Choroid plexus epithelial cell (primary cell): ENCODE data around the gene NEUROG1.

ENCODE experiments used
- DNase-seq: peaks from one replicate; pipeline ENCODE4 v3.0.0-alpha.2; 2010; ENCODE audit warnings: low read depth
- H3K4me3 ChIP-seq: 2 replicates; pipeline ENCODE4 v1.5.1; 2011; ENCODE audit warnings: low read depth, mild to moderate bottlenecking, control low read depth, low read length, moderate library complexity
- TF ChIP-seq, protein P1 (sequence below): conservative IDR thresholded peaks from 2 replicates; pipeline ENCODE4 v1.5.1; 2011; ENCODE audit warnings: low read depth, mild to moderate bottlenecking, control low read depth, inconsistent platforms, low read length, moderate library complexity

Gene NEUROG1

DNA sequence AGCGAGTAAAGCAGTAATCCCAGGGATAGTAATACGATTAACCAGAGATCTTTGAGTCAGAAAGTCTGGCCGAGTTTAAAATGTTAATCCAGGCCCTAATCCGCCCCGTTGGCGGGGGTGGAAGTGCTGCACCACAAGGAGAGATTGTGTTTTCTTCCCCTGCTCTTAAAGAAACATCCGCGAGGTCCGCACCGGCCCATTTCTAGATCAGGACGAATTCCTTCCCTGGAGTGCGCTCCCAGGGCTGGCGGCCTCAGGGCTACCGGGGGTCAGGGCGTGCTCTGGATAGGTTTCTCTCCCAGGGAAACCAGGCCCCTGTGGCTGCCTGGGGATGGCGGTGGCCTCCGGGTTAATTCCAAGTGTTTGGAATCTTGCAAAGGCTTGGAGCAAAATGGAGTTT lies 9.3 kb upstream of the NEUROG1 start:
- no peak overlapping the region for H3K4me3 ChIP-seq
- DNase-seq: no peak
- TF ChIP-seq, protein P1, sequence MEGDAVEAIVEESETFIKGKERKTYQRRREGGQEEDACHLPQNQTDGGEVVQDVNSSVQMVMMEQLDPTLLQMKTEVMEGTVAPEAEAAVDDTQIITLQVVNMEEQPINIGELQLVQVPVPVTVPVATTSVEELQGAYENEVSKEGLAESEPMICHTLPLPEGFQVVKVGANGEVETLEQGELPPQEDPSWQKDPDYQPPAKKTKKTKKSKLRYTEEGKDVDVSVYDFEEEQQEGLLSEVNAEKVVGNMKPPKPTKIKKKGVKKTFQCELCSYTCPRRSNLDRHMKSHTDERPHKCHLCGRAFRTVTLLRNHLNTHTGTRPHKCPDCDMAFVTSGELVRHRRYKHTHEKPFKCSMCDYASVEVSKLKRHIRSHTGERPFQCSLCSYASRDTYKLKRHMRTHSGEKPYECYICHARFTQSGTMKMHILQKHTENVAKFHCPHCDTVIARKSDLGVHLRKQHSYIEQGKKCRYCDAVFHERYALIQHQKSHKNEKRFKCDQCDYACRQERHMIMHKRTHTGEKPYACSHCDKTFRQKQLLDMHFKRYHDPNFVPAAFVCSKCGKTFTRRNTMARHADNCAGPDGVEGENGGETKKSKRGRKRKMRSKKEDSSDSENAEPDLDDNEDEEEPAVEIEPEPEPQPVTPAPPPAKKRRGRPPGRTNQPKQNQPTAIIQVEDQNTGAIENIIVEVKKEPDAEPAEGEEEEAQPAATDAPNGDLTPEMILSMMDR: no peak

DNA sequence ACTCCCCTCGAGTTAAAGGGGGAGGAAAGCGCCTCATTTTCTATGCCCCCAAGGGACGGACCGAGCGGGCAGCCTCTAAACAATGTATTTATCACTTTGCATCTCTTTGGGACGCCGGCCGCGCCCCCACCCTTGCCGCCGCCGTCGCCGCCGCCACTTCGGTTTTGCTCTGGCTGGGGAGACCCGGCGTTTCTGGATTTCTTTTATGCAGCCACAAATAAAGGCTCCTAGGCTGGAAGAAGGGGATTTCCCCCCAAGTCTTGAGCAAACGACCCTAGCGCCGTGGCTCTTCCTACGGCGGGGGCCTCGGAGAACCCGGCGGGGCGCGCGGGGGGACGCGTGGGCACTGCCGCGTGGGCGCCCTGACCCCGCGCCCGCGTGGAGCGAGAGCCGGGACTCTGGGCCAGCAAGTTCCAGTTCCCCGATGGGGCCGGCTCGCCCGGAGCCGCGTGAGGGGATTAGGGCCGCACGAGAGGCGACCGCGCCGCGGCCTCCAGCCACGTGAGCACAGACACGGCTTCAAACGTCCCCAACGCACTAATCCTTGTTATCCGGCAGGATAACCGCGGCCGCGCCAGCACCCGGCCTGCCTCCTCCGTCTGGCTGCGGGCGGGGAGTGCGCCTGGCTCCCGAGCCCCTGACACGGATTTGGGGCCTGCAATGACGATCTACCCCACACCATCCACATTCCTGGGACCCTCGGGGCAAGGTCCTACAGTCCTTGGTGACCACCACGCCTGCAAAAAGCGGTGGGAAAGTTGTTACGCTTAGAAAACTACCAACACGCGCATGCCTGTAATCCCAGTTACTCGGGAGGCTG lies 7.9 kb upstream of the NEUROG1 start:
- DNase-seq: no peak

DNA sequence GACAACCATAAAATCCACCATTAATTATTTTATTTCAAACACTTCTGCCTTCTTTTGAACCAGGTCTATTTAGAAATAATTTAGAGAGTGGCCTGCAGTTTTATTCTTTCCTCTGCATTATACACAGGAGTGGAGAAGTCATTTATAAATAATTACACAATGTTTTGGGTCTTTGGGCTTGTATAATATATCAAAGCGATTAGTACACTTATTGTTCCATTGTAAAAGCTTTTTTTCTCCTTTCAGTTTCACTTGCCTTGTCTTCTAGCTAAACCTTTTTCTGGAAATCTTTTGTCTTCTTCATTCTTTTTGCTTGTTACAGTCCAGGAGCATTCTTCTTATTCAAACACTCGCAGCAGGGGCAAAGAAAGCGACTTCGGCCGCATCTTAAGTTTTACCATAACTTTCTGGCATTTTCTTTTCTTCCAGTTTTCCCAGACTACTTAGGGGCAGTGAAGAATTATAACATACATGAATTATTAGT lies 7.3 kb upstream of the NEUROG1 start:
- TF ChIP-seq, protein P1: no peak
- no peak overlapping the region for H3K4me3 ChIP-seq
- DNase-seq: no peak

More for the DNA sequence above, 7.9 kb upstream of the NEUROG1 start:
- no peak overlapping the region for H3K4me3 ChIP-seq
- TF ChIP-seq, protein P1: no peak

DNA sequence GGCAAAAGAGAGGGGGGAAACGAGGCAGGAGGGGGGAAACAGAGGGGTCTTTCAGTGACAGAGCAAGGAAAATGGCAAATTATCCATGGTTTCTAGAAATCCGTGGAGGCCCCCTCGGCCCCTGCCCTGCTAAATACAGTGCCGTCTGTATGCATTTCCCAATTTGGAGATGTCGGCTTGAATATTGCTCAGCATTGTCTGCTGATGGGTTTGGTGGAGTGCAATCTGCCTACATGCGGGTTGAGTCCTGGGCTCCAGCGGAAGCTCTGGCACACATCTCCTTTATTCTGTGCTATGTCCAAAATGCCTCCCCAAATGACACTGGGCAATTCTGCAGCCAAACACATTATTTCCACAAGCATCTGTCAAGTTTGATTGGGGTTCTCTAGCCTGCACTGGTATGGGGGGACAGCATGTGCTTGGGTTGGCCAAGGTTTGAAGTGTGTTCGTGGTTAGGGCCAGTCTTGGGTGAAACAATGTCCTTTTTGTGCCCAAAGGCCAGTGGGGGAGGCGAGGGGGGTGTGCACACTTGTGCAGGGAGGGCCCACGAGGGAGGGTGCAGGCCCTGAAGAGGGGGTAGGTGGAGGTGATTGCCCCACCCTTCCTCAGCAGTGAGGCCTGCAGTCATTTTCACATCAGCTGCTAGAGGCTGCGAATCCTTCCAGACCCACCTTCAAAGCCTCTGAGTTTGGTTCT lies 6.2 kb upstream of the NEUROG1 start:
- no peak for DNase-seq
- TF ChIP-seq, protein P1: no peak

DNA sequence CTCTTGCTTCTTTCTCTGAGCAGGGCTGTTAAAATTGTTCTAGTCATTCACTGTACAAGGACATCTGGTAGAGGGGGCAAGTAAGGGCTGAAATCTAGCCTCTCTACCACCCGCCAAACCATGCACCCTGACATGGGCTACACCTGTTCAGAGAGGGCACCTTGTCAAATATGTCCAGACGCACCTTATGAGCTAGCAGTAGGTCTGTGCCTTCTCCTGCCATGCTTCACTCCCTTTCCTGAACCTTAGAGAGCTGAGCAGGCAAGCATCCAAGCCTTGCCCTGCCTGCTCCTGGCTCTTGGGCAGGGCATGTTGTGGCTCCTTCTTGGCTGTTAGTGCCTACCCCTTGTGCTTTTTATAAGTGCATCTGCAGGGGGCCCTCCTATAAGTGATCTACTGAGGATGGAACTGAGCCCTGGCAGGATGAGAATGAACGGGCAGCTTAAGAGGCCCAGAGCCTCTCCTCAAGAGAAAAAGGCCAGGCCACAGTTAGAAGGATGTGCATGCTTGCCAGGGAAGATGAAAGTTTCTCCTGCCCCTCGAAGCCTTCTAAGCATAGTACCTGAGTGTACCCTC lies 3.8 kb upstream of the NEUROG1 start:
- TF ChIP-seq, protein P1: no peak
- no peak for DNase-seq

More for the DNA sequence above, 6.2 kb upstream of the NEUROG1 start:
- no peak overlapping the region for H3K4me3 ChIP-seq

DNA sequence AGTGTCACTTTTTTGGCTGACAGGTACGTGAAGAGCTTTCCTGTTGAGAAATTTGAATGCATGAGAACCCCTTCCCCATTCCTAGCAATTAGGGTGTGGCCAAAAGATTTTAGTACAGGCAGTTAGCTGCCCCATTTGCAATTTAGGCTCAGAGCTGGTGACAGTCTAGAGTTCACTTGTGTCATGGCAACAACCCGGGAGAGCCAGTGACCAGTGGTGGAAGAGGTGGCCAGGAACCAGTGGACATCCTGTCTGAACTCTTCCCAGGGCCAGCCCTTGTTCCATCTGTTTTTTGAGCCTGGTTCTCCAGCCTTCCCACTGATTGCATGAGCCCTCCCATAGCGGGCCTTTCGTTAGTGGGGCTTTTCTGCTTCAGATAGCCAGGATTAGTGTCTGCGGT lies 2.5 kb upstream of the NEUROG1 start:
- DNase-seq: no peak
- H3K4me3 ChIP-seq: no peak overlapping the region
- TF ChIP-seq, protein P1: no peak

More for the DNA sequence above, 3.8 kb upstream of the NEUROG1 start:
- H3K4me3 ChIP-seq: no peak overlapping the region
